GM19463 (cell line): ENCODE results near the gene MIA3.
"Not testable (repeated sequence)": the region's sequence is repeated elsewhere in the genome, so short reads cannot be mapped to it uniquely, and the experiment has no call there.

ENCODE experiments used
- ATAC-seq: cut with Tn5 transposase; IDR thresholded peaks from one replicate; pipeline ENCODE4 v1.9.1; 2021; ENCODE audit warnings: mild to moderate bottlenecking, moderate library complexity; ENCODE audit not compliant: unreplicated experiment

Gene MIA3

DNA sequence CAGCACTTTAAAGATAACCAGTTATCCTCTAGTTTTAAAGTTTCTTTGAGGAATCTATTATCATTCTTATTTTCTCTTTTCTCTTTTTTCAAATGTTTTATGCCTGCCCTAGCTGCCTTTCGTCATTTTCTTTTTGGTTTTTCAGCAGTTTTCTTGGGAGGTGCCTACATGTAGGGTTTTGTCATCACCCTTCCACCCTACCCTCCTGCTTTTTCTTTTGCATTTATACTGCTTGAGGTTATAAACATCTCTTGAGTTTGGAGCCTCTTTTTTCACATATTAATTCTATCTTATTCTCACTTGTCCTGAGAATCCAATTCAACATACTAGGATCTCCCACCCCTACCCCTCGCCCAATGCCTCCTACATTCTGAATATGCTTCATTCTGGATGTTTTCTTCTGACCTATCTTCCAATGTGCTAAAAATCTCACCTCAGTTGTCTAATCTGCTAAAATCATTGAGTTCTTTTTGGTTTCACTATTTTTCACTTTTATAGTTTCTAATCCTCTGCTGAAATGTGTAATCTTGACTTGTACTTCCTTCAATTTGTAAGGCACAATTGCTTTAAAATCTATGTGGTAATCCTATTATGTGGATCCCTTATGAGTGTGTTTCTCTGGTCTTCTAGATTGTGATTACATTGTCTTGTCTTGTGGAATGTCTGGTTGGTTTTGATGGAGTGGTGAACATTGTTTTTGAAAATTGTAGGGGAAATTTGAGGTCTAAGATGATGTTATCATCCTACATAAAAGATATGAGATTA lies 38.7 kb downstream of the MIA3 start:
- ATAC-seq, result no peak

DNA sequence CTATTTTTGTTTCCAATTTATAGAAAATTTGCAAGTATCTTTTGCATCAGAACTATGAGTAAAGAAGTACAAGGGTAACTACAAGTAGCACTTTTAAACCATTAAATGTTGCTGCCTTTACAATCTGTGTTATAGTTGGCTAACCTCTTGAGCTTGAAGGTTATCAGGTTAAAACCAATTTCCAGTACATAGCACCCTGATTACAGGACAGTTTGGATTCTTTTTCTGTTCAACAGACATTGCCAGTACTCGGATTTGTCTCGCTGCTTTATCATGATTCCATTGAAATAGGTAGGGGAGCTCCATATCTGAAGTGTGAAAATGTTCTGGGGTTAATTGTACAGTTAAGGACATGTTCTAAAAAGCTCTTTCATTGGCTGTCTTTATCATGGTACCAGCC lies 40.0 kb downstream of the MIA3 start:
- no peak for ATAC-seq

DNA sequence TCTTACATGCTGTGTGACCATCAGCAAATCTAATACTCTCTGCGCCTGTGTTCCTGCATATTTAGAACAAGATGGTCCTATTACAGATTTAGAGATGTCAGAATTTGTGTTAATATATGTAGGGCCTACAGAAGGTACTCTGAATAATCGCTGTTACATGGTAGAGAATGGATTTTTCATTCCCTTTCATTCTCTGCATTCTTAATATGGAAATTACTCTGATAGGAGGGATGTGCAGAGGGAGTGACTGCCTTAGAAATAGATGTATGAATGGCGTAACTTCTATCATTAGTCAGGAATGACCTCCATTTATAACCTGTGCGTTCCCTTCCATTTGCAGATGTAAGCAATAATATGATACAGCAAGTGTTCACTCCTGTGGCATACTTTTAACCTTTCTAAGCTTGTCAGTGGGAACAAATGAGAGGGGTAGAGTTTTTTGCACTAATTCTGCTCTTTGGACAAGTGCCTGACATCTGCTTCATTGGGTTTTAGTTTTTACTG lies 45.6 kb downstream of the MIA3 start:
- ATAC-seq, result no peak

DNA sequence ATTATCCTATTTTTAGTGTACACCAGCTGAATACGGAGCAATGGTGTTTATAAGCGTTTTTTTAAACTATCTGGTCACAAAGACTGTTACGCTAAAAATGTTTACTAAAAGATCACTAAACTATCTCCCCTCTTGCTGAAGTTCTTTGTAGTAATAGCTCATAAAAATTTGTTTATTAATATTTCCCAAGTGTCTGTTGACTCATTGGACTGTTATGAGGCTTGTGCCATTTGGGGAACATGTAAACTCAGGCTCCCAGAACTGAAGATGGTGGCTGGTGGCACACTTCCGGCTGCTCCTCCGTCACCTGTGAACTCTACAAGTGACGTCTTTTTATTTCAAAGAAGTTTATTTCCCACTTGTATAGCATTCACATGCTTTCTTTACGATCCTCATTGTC lies 48.1 kb downstream of the MIA3 start:
- ATAC-seq, result no peak

DNA sequence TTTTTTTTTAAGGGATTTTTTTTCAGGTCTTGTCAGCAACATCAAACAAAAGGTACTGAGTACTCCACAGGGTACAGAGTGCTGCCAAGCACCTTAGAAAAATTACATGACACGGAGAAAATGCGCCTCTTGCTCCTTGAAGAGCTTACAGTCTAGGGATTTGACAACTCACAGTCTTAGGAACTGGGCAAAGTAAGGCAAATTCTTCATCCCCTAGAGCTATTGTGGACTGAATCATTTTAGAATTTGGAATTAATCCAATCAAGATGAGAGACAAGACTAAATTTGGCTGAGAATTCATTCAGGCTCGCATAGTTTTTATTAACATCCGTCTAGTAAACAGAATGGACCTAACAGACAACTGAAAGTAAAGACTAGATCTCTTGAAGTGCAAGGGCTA lies 50.3 kb downstream of the MIA3 start:
- not testable (repeated sequence) for ATAC-seq

DNA sequence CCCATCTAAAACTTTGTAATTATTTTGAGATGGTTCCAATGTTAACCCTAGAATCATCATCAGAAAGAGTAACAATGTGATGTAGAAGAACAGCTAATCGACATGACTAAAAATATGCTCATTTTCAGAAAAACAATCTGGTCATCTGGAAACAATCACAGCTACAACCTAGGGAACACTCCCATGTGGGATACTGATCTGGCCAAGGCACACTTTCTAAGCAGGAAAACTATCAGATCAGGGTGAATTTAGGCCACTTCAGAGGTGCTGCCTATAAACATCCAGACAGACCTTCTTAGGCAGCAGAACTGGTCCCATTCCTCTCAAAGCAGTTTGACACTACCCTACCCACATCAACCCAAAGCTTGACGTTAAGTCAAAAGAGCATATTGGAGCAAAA lies 51.2 kb downstream of the MIA3 start:
- not testable (repeated sequence) for ATAC-seq

DNA sequence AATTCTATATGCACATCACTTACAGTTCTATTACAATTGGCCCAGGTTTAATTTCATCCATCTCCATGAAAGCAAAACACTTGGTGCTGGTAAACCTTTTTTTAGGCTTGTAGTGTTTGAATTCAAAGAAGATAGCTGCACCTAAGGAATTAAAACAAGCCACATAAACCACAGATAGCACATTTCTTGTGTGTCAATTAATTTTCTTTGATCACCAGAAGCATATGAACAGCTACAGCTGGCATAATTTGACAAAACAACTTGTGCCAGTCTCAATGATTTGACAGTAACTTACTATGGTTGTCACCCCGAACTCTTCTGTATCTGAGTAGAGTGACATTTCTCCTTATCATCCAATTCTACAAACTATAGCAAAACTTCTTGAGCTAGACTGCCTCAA lies 52.2 kb downstream of the MIA3 start:
- ATAC-seq, result no peak

DNA sequence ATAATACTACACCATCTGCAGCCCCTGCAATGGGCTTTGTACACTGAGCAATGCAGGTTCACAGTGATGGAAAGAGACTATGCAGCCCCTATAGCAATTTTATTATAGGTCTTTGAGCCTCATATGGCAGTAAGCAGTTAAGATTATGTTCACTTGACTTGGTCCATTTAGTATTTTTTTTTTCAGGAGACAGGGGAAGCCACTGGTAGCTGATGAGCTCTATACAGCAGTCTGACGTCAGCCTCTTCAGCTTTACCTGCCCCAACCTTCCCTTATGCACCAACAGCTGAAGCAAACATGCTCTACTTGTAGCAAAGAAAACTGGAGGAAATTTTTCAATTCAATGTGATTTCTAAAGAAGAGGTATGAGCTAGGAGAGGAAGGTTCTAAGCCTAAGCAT lies 62.2 kb downstream of the MIA3 start:
- ATAC-seq, result no peak

DNA sequence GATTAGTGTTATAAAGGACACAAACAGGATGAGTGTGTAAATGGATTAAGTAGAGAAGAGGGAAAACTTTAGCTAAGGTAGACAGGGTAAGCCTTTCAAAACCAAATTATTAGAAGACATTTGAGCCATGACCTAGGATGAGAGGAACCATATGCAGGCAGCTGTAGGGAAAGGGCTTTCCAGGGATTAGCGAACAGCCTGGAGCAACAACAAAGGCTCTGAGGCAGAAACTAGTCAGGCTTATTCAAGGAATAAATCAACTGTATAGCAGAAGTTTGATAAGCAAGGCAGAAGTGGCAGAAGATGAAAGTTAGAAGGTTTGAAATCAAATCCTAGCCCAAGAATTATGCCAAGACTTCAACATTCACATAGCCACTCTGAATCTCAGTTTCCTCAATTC lies 73.1 kb downstream of the MIA3 start:
- no peak for ATAC-seq

DNA sequence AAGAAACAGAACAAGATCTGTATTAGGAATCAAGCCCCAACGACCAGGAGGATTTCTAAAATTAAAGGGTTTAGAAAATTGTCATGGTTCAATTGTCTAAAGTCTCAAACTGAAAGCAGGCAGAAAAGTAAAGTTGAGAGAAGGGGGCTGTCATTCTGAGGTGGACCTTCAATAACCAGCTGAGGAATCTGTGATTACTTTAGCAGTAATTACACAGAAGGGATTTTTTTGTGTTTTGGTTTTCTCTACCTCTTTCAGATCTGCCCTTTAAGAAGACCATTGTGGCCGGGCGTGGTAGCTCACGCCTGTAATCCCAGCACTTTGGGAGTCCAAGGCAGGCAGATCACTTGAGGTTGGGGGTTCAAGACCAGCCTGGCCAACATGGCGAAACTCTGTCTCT lies 77.0 kb downstream of the MIA3 start:
- ATAC-seq, result no peak

DNA sequence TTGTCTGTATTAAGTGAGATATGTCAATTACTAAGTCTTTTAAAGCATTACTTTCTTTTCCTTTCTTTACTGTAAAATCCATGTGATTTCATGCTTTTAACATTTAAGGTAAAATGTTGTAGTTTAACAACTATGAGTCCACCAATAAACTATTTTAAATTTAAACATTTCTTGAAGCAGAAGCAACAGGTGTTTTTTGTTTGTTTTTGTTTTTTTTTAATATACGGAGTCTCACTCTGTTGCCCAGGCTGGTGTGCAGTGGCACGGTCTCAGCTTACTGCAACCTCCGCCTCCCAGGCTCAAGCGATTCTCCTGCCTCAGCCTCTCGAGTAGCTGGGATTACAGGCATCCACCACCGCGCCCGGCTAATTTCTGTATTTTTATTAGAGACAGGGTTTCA lies 78.8 kb downstream of the MIA3 start:
- ATAC-seq, result no peak

DNA sequence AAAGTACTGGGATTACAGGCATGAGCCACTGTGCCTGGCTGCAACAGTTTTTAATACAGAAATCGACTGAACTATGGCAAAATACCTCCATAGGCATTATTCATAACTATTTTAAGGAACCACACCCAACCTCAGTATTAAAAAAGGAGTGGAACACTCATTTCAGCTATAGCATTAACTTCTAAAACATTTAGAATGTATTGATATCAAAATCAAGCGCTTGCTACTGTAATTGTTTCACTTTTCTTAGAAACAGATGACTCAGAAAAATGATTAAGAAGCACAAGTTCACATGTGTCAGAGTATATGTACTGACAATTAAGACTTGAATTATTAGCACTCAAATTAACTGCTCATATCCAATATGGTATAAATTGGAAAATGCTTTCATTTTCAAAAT lies 79.3 kb downstream of the MIA3 start:
- ATAC-seq, result no peak

DNA sequence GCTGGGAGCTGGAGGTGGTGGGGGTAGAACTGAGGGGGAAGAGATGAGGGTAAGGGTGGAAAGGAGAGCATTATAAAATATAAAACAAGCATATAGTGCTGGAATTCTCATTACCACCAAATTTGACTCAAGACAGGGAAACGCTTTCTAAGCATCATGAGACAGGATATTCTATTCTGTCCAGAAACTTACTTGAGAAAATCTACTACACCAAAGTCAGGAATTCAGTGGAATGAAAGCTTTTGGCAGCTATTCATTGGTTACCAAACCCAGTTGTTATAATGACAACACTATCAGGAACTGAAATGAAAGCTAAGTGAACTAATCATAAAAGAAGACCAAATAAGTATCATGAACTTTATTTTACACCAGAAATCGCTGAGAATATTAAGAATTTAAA lies 79.9 kb downstream of the MIA3 start:
- ATAC-seq, result no peak

DNA sequence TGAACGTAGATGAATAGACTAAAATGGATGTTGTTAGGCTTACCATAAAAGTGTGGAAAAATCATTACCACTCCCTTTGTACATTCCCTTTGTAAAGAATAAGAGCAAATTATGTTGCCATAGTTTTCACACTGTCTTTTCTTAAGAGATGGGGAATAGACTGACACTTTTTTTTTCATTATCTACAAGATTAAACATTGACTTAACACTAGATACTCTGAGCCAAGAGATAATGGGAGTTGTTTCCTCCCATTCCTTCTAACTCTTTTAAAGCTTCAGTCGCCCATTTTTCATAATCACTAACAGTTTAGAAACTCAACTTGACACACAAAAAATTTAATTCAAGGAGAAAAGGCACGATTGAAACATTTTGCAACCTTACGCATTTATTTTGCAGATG lies 84.3 kb downstream of the MIA3 start:
- ATAC-seq, result no peak

DNA sequence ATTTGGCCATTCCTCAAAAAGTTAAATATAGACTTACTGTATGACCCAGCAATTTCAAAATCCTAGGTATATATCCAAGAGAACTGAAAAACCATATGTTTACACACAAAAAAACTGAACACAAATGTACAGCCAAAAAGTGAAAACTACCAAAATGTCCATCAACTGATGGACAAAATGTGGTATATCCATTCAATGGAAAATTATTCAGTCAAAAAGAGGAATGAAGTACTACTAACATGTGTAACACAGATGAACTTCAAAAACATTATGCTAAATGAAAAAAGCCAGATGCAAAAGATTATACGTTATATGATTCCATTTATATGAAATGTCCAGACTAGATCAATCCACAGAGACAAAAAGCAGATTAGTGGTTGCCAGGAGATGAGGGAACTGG lies 86.4 kb downstream of the MIA3 start:
- no peak for ATAC-seq

DNA sequence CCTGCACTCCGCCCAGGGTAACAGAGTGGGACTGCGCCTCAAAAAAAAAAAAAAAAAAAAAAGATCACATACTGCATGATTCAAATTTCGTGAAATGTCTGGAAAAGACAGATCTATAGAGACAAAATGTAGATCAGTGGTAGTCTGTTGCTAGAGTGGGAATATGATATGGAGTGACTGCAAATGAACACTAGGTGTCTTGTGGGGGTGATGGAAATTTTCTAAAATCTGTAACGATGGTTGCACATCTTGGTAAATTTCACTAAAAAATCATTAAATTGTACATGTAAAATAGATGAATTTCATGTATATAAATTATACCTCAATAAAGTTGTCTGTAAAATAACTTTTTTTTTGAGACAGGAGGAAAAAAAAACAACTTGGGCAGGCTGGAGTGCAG lies 88.9 kb downstream of the MIA3 start:
- no peak for ATAC-seq

DNA sequence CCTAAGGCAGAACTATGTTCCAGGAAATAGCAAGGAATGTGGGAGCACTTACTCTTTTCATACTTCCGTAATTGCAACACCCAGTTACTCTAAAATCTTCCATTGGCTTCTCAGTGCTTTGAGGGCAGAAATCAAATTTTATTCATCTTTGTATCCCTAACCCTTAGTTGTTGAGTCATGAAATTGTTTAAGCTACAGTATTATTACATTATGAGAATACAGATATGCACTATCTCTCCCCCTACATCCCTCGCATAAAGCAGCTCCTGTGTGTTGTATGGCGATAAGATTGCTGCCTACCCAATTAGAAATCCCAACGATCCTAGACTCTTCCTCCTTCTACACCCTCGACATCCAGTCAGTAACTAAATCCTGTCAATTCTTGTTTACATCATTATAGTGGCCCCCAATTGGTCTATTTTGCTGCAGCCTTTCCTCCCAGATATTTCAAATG lies 91.8 kb downstream of the MIA3 start:
- ATAC-seq, result no peak

DNA sequence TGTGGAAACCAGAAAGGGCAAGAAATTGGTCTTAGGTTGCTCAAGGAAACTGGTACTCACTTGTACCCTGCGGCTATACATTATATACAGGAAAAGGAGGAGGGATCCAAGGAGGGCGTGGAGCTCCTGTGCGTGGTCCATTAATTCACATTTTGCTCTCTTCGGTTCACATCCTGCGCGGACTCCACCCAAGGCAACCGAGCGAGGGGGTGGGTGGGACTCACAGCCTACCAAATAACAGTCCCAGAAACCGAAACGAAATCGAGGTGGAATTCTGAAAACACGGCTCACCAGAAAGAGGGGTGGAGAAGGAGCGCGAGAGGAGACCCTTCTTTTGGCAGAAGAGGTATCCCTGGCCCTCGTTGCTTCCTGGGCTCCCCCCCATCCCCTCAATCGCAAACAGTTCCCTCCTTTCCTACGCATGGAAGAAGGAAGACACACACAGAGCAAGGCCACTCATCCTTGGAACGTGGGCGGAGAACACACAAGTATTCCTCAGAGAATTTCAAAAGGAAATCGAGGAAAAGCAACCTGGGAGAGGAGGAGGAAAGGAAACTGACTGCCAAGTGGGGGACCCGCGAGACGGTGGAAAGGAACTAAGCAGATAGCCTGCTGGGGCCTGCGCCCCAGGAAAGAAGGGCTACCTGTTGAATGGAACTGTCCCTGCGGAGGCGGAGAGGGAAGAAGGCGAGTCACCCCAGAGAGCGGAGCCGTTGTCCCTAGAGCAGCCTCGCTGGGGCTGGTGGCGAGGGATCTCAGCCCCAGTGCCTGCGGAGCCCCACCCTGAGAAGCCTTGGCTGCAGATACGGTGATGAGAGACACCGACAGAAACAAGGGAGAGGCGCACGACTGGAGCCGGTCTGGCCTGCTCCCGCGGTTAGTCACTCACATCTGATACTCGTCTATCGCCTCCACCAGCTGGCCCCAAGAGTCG lies 93.7 kb downstream of the MIA3 start:
- ATAC-seq, result peak; percentile 29

DNA sequence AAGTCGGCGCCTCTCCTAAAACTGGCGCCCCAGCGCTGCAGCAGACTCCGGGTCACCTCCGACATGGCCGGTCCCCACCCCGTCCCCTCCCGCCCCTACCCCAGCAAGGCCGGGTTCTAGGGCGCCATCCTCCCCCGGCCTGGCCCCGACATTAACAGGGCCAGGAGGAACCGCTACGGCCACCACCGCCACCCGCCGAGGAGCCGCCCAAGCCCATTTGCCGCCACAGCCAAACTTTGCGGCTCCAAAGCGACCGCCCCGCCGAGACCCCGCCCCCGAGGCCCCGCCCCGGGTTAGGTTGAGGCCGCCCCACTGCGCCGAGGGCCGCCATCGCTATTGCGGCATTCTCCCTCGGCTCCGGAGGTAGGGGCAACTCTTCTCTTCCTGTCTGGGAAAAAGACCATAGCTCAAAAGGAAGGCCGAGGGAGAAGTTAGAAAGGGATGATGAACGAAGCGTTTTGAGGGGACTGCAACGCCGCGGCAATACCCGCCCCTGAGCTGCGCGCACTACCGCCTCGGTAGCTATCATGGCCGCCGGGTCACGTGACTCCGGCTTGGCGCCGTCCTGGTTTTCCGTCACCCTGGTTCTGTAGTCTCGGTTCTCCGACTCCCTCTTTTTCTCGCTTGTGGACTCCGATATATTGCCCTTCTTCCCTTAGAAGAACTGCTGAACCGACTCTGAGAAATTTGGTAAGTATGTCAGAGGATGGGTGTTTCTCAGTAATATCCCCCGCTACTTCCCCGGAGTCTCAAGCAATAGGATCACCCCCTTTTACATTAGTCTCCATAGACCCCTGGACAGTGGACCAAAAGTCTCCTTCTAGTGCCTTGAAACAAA lies 94.6 kb downstream of the MIA3 start, which contains the start of the genes AIDA and BROX:
Gene AIDA (minus strand): TSS at position 239 of the 838 bp plus-strand sequence. CDS start 174 bp downstream, at position 65.
Gene BROX (plus strand): TSS at position 312 of the 838 bp plus-strand sequence. CDS start 3,136 bp downstream, outside the sequence.
- ATAC-seq, result peak; percentile 71

DNA sequence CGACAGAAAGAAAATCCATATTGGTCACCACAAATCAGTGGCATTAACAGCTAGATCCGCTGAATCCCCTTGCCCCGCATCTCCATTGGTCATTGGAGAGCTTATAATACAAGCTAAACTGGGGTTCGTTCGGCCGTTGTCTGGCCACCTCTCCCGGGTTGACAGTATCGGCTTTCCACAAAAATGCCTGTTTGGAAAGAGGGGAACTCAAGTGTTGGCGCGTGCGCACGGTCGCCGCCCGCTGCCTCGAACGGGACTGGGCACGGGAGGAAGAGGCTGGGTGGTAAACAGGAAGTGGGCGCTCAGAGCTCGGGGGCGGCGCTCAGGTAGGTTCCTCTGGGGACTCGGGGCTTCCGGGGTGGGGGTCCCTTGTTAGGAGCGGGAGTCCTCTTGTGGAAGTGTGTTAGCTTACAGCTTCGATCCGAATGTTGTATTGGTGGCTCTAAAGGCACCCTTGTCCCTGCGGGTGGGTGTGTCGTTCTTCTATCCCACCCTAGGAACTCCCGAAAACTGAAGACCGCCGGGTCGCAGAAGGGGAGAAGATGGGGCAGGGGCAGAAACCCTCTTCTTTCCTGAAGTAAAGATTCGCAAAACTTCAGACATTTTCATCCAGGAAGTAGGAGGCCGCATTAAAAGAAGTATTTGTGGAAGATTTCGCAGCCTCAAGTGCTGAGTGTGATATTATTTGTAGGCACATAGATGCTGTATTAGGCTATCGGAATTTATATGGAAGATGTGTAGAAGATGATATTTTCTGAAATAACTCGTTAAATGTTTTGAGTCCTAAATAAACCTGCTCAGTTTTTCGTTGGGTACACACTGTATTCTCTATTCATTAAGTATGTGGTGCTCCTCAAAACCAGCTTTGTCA lies 95.4 kb downstream of the MIA3 start:
- peak; percentile 67 for ATAC-seq
